HepG2 (cell line): Measurements from ENCODE around the gene TSC22D2. TPM values are rescaled to one million over a fixed set of nuclear protein-coding genes. Genes with fewer than 3 reads are reported as not detected.

Experiments used
- FOXP1 ChIP-seq, 2 experiments: fragments of 450-650 bp in 1 of 2; IDR thresholded peaks; 2 replicates each; pipeline ENCODE4 v1.6.1; 2017 to 2018; ENCODE audit warnings: antibody characterized with exemption in 1 of 2
- HOXA9 ChIP-seq: sonication (generic); formaldehyde crosslinking; IDR thresholded peaks from 2 replicates; pipeline ENCODE4 v1.8.1; 2022; ENCODE audit warnings: missing genetic modification reagents, mild to moderate bottlenecking, moderate library complexity, borderline replicate concordance
- KIAA2018 ChIP-seq: sonication (generic); formaldehyde crosslinking; IDR thresholded peaks from 2 replicates; pipeline ENCODE4 v1.5.0; 2020; ENCODE audit warnings: mild to moderate bottlenecking, missing genetic modification reagents, borderline replicate concordance
- KLF16 ChIP-seq, 2 experiments: sonication (generic) in 1 of 2; formaldehyde crosslinking in 1 of 2; IDR thresholded peaks; 2 replicates each; pipeline versions ENCODE4 v1.6.1 to v1.8.0; 2016 to 2023; ENCODE audit warnings: missing genetic modification reagents in 2 of 2, missing compliant biosample characterization in 1 of 2
- MAX ChIP-seq: IDR thresholded peaks from 2 replicates; pipeline ENCODE4 v1.6.1; 2012; ENCODE audit warnings: inconsistent platforms
- PCBP1 ChIP-seq: fragments of 200-400 bp; formaldehyde crosslinking; IDR thresholded peaks from 2 replicates; pipeline ENCODE4 v1.6.1; 2017; ENCODE audit warnings: mild to moderate bottlenecking, low read depth, low read length, borderline replicate concordance
- SNRNP70 ChIP-seq: fragments of 200-400 bp; formaldehyde crosslinking; IDR thresholded peaks from 2 replicates; pipeline ENCODE4 v1.6.1; 2017; ENCODE audit warnings: mild to moderate bottlenecking, low read depth, low read length, moderate library complexity
- SOX6 ChIP-seq, 2 experiments: fragments of 450-650 bp in 1 of 2; sonication (generic) in 1 of 2; formaldehyde crosslinking in 1 of 2; IDR thresholded peaks; 2 replicates each; pipeline versions ENCODE4 v1.4.0 to v1.6.1; 2017 to 2020; ENCODE audit warnings: antibody characterized with exemption in 1 of 2, mild to moderate bottlenecking in 1 of 2, missing genetic modification reagents in 1 of 2
- YEATS4 ChIP-seq: sonication (generic); formaldehyde crosslinking; IDR thresholded peaks from 2 replicates; pipeline ENCODE4 v1.4.0; 2020; ENCODE audit warnings: missing genetic modification reagents, borderline replicate concordance
- ZNF274 ChIP-seq: sonication (generic); formaldehyde crosslinking; IDR thresholded peaks from 2 replicates; pipeline ENCODE4 v1.5.1; 2020; ENCODE audit warnings: mild to moderate bottlenecking, missing genetic modification reagents
- ZNF362 ChIP-seq: sonication (generic); formaldehyde crosslinking; IDR thresholded peaks from 2 replicates; pipeline ENCODE4 v1.4.0; 2020; ENCODE audit warnings: missing genetic modification reagents, mild to moderate bottlenecking, borderline replicate concordance
- ZNF557 ChIP-seq: sonication (generic); formaldehyde crosslinking; IDR thresholded peaks from 2 replicates; pipeline ENCODE4 v1.4.0; 2020; ENCODE audit warnings: missing genetic modification reagents
- ZNF589 ChIP-seq: sonication (generic); formaldehyde crosslinking; conservative IDR thresholded peaks from 2 replicates; pipeline ENCODE4 v1.8.0; 2022; ENCODE audit warnings: mild to moderate bottlenecking, moderate library complexity, missing genetic modification reagents
- ZNF703 ChIP-seq: sonication (generic); formaldehyde crosslinking; IDR thresholded peaks from 2 replicates; pipeline ENCODE4 v1.5.1; 2020; ENCODE audit warnings: missing genetic modification reagents, mild to moderate bottlenecking, moderate library complexity, borderline replicate concordance
- ZNF720 ChIP-seq: sonication (generic); formaldehyde crosslinking; IDR thresholded peaks from 2 replicates; pipeline ENCODE4 v1.4.0; 2020; ENCODE audit warnings: missing genetic modification reagents
- ZNF790 ChIP-seq: sonication (generic); formaldehyde crosslinking; IDR thresholded peaks from 2 replicates; pipeline ENCODE4 v1.8.0; 2022; ENCODE audit warnings: missing genetic modification reagents, mild to moderate bottlenecking, borderline replicate concordance
- ZNF883 ChIP-seq: sonication (generic); formaldehyde crosslinking; IDR thresholded peaks from 2 replicates; pipeline ENCODE4 v1.5.1; 2020; ENCODE audit warnings: mild to moderate bottlenecking, missing genetic modification reagents; ENCODE audit errors: not compliant biosample characterization
- ZSCAN20 ChIP-seq: sonication (generic); formaldehyde crosslinking; IDR thresholded peaks from 2 replicates; pipeline ENCODE4 v1.4.0; 2020; ENCODE audit warnings: missing genetic modification reagents, mild to moderate bottlenecking, borderline replicate concordance
- ZSCAN9 ChIP-seq: IDR thresholded peaks from 2 replicates; pipeline ENCODE4 v1.6.1; 2016; ENCODE audit warnings: borderline replicate concordance
- polyA plus RNA-seq, 8 experiments: library from polyadenylated mRNA; depleted of rRNA in 3 of 8; stranded (reverse) in 7 of 8; unstranded in 1 of 8; fragments of >200 nt; fragmentation: Illumina TruSeq in 4 of 8; extraction: Trizol in 4 of 8; gene quantifications; 2 replicates each; pipeline versions ENCODE4 v1.2.1 to v1.2.3, GENCODE V29; 2011 to 2016; ENCODE audit warnings: low read depth in 4 of 8, missing spikeins in 1 of 8, mixed read lengths in 1 of 8; ENCODE audit not compliant: insufficient read depth in 1 of 8
- total RNA-seq, 5 experiments: library from RNA; depleted of rRNA; stranded (reverse); fragments of >200 nt; fragmentation: Illumina TruSeq; extraction: Trizol; gene quantifications; 2 replicates each; pipeline ENCODE4 v1.2.3, GENCODE V29; 2016; ENCODE audit warnings: low read depth in 1 of 5

The TSC22D2 gene
- total and polyA plus RNA-seq, 2 of the 13 experiments (the other 11 are each of a cell fraction or from before 2014, with no cell fraction given), result 4.6 to 8.2 TPM

GRCh38 chr3:150362515-150363302 is 45.4 kb upstream of the TSC22D2 start (continued):
- TF ChIP-seq ZNF362 (CRISPR knock-in tag) (no peak), ZSCAN9 (no peak), HOXA9 (no peak), MAX (no peak), KLF16 (CRISPR knock-in tag; IDR thresholded peaks at IDR 0.05) (no peak), ZNF790 (CRISPR knock-in tag) (no peak), ZNF557 (CRISPR knock-in tag) (no peak), ZNF720 (no peak), PCBP1 (no peak), ZNF274 (CRISPR knock-in tag) (no peak), ZNF589 (CRISPR knock-in tag) (no peak), YEATS4 (CRISPR knock-in tag) (no peak), SNRNP70 (no peak), ZSCAN20 (CRISPR knock-in tag) (no peak), ZNF703 (CRISPR knock-in tag) (no peak), ZNF883 (CRISPR knock-in tag) (no peak), SOX6 (IDR thresholded peaks at IDR 0.05) (no peak), SOX6 (CRISPR knock-in tag; IDR thresholded peaks at IDR 0.05) (peak; percentile 36; the same call in 1 of the 2 replicates), FOXP1 (IDR thresholded peaks at IDR 0.05) (no peak), FOXP1 (CRISPR knock-in tag; IDR thresholded peaks at IDR 0.05) (peak; percentile 64), KIAA2018 (CRISPR knock-in tag) (no peak)
